Body of pancreas (tissue), 4 donors: Measurements from ENCODE around the gene TGFBR3.

Source experiments
- POLR2A ChIP-seq, 3 donors: fragments of 450-650 bp; IDR thresholded peaks; one replicate each; pipeline ENCODE4 v1.6.1; 2016; ENCODE audit warnings: antibody characterized with exemption in 3 of 3, mild to moderate bottlenecking in 2 of 3
- TF ChIP-seq, protein P1 (sequence below), 7 experiments: fragments of 450-650 bp in 4 of 7; fragments of 200-600 bp in 3 of 7; sonication (generic) in 3 of 7; IDR thresholded peaks; one replicate each; pipeline ENCODE4 v1.5.1; 2016 to 2019; ENCODE audit warnings: antibody characterized with exemption in 7 of 7

DNA sequence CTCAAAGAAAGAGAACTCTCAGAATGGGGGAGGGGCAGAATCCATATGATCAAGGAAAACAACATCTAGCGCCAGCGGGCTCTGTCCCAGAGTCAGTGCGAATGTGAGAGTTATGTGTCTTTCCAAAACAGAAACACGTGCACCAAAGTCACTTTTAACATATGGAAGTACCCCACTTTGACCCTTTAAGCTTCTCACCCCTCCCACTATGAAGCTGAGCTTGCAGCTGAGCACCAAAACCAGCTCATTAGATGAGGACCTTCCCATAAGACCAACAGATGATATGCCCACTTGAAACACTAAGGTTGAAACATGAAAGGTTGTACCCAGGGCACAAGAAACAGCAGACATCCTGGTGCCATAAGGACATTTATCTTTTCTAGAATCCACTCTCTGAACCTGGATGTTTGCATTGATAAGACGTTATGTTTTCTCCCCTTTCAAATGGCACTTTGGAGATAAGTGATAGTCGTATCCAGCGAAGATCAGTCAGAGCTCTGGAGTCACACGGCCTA lies 171.0 kb downstream of the TGFBR3 start:
- TF ChIP-seq POLR2A (IDR thresholded peaks at IDR 0.05) = no peak
- TF ChIP-seq, protein P1, sequence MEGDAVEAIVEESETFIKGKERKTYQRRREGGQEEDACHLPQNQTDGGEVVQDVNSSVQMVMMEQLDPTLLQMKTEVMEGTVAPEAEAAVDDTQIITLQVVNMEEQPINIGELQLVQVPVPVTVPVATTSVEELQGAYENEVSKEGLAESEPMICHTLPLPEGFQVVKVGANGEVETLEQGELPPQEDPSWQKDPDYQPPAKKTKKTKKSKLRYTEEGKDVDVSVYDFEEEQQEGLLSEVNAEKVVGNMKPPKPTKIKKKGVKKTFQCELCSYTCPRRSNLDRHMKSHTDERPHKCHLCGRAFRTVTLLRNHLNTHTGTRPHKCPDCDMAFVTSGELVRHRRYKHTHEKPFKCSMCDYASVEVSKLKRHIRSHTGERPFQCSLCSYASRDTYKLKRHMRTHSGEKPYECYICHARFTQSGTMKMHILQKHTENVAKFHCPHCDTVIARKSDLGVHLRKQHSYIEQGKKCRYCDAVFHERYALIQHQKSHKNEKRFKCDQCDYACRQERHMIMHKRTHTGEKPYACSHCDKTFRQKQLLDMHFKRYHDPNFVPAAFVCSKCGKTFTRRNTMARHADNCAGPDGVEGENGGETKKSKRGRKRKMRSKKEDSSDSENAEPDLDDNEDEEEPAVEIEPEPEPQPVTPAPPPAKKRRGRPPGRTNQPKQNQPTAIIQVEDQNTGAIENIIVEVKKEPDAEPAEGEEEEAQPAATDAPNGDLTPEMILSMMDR (IDR thresholded peaks at IDR 0.05) = no peak
